ENCODE results near the gene ABHD16B.

GRCh38 chr20:63814891-63815614 lies 46.2 kb upstream of the ABHD16B start:
- TF ChIP-seq CTCF (IDR thresholded peaks at IDR 0.05) (no peak), POLR2A (IDR thresholded peaks at IDR 0.05) (no peak)

Measured in Peyer's patch (tissue), 4 donors.